Fibroblast of peridontal ligament (primary cell): Measurements from ENCODE around the gene PDZD4.

Experiments
- DNase-seq: peaks from one replicate; pipeline ENCODE4 v3.0.0-alpha.2; 2010; ENCODE audit errors: extremely low read depth

Gene PDZD4

DNA sequence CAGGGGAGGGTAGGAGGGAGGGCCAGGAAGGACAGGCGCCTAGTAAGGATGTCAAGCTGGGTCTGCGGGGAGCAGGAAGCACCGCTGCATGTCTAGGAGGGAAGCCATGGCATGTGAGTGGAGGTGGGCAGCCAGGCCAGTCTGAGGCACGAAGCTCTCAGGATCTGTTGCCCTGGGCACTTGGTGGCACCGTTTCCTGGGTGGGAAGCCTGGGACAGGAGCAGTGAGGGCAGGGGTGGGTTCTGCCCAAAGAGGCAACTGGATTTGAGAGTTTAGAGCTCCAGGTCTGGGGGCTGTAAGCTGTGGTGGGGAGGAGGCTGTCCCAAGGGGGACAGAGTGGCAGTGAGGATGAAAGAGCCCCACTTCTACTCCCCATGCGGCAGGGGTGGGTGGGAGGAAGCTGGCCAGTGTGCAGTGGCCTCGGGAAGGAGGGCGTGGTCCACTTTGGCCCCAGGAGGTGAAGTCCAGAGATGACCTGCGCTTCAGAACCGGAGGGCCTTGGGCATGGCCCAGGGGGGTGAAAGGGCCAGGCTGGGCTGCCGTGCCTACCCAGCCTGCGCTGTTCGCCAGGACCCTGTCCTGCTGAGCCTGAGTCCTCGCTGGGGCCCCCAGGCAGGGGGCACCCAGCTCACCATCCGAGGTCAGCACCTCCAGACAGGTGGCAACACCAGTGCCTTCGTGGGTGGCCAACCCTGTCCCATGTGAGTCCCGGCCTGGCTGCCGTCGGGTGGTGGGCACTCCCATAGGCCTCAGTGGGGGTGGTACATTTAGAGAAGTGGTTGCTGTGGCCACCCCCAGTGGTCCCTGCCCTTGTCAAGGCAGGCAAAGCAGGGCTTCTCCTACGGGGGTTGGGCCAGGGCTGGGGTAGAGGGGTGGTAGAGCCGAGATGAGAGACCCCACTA lies 57.8 kb downstream of the PDZD4 start:
- no peak for DNase-seq

- DNase-seq, result no peak
Observed at GRCh38 chrX:153771415-153772315, 58.7 kb downstream of the PDZD4 start.

DNA sequence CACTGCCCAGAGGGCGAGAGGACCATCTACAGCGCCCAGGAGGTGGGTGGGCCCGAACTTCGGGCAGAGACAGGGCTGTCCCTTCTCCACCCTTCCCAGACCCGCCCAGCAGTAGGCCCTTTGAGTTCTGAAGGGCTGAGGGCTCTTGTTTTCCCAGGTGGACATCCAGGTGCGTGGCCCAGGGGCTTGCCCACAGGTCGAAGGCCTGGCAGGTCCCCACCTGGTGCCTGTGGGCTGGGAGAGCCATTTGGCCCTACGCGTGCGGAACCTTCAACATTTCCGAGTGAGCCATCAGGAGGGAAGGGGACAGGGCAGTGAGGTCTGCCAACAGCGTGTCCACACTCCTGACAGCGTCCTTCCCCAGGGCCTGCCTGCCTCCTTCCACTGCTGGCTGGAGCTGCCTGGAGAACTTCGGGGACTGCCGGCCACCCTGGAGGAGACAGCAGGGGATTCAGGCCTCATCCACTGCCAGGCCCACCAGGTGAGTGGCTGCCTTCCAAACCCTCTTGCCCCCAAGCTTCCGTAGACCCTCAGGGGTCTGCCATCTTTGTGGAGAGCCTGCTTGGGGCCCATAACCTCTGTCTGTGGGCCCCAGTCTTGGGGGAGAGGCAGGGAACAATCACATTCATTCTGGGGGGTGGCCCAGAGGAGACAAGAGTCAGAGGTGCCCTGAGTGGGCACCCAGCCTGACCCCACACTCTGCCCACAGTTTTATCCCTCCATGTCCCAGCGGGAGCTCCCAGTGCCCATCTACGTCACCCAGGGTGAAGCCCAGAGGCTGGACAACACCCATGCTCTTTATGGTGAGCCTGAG lies 59.5 kb downstream of the PDZD4 start:
- no peak for DNase-seq

- DNase-seq, result no peak
Observed at GRCh38 chrX:153769865-153770600, 60.3 kb downstream of the PDZD4 start.

GRCh38 chrX:153769158-153769864 lies 61.0 kb downstream of the PDZD4 start:
- DNase-seq, result no peak

DNA sequence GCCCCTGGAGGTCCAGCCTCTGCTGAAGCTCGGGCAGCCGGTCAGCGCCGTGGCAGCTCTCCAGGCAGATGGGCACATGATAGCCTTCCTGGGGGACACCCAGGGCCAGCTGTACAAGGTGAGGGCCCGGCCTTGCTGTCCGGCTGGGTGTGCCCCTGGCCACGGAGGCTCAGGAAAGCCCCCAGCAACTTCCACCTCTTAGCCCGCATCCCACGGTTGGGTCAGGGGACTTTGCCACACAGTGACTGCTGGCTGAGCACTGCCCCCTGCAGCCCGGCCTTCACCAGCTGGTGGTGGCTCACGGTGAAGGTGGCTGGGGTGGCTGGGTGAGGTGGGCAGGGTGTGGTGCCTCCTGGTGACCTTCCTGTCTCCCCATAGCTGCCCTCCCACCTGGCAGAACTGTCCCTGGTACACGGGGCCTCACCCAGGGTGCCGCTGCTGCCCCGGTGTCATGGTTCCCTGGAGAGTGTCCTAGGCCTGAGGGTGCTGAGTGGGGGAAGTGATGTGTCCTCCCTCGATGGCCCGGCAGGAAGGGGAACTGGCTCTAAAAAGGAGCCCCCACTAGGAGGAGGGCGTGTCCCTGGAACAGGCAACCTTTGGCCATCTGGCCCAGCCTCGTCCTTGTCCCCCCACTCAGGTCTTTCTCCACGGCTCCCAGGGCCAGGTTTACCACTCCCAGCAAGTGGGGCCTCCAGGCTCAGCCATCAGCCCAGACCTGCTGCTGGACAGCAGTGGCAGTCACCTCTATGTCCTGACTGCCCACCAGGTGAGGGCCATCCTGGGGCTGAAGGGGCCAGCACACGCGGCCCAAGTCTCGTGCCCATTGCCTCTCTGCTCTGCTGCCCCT lies 61.8 kb downstream of the PDZD4 start:
- no peak for DNase-seq

DNA sequence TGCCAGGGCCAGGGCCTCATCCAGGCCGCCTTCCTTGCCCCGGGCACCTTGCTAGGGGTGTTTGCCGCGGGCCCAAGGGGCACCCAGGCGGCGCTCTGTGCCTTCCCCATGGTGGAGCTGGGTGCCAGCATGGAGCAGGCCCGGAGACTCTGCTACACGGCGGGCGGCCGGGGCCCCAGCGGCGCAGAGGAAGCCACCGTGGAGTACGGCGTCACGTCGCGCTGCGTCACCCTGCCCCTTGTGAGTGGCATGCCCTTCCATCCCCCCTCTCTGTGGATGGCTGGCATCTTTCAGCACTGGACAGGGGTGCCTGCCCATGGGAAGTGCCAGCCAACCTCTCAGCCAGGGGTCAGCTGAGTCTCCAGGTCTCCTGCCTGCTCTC lies 62.7 kb downstream of the PDZD4 start:
- DNase-seq, result no peak

- DNase-seq, result no peak
Observed at GRCh38 chrX:153766871-153767673, 63.3 kb downstream of the PDZD4 start.

DNA sequence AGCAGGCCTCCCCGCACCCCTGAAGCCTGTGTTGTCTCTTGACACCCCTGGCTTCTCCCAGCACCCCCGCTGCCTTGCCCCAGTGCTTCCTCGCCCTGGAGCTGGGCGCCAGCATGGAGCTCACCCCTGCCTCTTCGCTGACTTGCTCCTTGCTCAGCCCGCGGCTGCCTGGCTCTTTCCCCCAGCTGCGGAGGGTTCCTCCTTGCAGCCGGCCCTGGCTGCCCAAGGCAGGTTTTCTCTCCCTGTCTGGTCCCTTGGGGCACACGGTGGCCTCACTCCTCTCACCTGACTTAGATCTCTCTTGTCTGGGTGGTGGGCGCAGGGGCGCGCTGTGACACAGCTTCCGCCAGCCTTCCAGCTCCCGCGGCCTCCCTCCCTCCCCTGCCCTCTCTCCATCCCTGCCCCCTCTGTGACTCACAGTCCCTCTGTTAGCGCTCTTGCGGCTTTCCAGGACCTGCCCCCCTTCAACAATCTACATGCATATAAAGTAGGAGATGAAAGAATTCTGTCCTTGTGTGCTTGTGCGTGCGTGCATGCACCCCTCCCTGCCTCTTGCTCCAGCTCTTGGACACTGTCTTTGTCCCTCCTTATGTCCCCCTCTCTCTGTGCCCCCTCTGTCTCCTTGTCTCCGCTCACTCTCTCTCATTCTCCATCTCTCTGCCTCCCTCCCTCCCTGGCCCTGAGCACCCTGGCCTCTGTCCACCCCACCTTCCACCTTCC lies 64.1 kb downstream of the PDZD4 start:
- DNase-seq, result peak; percentile 57

DNA sequence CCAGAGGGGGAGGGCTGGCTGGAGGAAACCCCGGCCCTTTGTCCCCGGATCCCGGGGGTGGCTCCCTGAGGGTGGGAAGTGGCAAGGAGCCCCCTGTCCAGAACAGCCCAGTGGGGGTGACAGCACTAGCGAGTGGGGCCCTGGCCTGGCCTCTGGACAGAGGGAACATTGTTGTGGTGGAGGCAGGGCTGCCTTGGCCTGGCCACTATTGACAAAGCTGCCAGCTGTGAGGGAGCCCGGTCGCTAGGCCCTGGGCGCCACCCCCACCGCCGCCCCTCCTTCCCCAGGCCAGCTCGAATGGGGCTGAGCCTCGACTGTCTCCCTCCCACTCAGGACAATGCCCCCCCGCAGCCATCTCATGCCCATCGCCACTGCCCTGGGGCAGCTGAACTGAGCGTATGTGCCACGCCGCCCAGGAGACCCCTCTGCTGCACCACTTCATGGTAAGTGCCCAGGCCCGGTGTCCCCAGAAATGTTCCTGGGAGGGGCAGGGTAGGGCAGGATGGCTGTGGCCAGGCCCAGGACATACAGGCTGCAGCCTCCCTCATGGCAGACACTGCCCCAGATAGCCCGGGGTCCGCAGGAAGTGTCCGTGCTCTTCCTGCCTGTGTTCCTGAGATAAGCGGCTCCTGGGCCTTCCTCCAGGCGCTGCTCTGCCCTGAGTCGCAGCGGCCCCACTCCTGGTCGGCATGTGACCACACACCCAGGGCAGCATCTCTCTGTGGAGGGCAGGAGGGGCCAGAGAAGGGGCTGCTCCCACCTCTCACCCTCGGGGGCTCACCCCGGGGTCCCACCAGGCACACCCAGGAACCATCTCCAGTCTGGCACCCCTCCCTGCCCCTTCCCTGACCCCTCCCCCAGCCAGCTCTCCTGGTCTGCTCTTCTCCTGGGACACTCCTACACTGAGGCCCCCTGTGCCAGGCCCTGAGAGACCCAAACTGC lies 64.9 kb downstream of the PDZD4 start:
- no peak for DNase-seq

- DNase-seq, result no peak
Observed at GRCh38 chrX:153764786-153765137, 65.6 kb downstream of the PDZD4 start.

DNA sequence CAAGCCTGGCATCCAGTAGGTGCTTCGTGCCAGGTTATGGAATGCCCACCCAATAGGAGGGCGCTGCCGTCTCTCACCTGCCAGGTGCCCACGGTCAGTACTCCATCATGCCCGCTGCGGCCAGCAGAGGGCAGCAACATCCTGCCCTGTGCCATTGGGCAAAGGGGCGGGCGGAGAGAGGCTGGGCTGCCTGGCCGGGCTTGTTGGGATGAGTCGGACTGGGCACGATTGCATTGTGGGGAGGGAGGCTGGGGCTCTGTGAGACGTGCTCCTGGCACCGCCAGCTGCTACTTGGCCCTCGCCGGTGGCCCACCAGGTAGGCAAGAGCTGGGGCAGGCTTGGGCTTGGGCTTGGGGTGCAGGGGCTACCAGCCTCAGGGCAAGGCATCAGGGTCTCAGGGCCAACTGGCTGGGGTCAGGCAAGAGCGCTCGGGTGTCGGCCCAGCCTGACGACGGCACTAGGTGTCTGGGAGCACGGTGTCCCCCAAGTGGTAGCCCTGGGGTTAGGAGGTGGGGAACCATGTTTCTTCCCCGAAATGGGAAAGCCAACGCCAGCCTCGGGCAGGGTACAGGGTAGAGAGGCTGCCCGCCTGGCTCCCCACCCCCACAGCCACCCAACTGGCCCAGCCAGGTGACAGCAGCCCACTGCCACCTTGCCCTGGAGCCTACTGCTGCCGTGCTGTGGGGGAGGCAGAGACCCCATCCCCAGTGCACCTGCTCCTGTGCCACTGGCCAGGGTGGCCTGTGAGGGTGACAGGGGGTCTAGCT lies 66.2 kb downstream of the PDZD4 start, which contains the start of gene PLXNB3:
TSS of gene PLXNB3 (plus strand) at position 261 of the 767 bp plus-strand sequence. CDS start 1,287 bp downstream, outside the sequence.
- peak; percentile 59 for DNase-seq

- no peak for DNase-seq
Observed at GRCh38 chrX:153763298-153763932, 66.9 kb downstream of the PDZD4 start.

GRCh38 chrX:153762626-153763173 lies 67.6 kb downstream of the PDZD4 start:
- no peak for DNase-seq

DNA sequence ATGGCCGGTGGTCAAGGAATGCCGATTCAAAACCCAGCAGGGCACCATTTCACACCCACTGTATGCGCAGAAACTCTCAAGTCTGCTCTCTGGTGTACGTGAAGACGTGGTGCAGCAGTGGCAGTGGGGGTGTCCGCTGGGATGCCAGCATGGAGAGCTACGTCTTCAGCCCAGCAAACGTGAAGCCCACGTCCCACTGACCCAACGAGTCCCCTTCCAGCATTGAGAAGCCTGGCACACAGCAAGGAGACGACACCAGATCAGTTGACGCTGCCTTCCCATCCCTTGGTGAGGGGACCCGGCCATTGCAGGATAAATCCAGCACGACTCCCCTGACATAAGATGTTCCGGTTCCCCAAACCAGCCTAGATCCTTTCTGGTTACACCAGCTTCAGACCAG lies 68.5 kb downstream of the PDZD4 start:
- no peak for DNase-seq
